ENCODE data around the gene DGKI. TPM values are rescaled to one million over a fixed set of nuclear protein-coding genes. Genes with fewer than 3 reads are reported as not detected.

The DGKI gene
- total RNA-seq, 4 donors from 2014 or later = 45.1 to 71.0 (median 48.7) TPM

GRCh38 chr7:137475966-137476365 is 370.8 kb downstream of the DGKI start:
- TF ChIP-seq CTCF (IDR thresholded peaks at IDR 0.05) (no peak), POLR2A (IDR thresholded peaks at IDR 0.05) (no peak)
- 62 to 77% methylated on average over 7 of the region's 7 CpGs for WGBS, 2 donors

GRCh38 chr7:137474540-137475026 is 372.2 kb downstream of the DGKI start:
- no peak overlapping the region for H3K27ac ChIP-seq
- no peaks in the 10 kb centered on the region for H3K4me1 ChIP-seq
- no peaks in the 10 kb centered on the region for H3K27me3 ChIP-seq
- H3K36me3 ChIP-seq = no peaks in the 10 kb centered on the region
- 93 to 95% methylated on average over 11 of the region's 11 CpGs for WGBS, 2 donors
- no peak for DNase-seq
- H3K9me3 ChIP-seq = no peaks in the 10 kb centered on the region
- H3K4me3 ChIP-seq (replicated peaks in 1 of 3) = no peak overlapping the region
- TF ChIP-seq CTCF (IDR thresholded peaks at IDR 0.05) = no peak
- TF ChIP-seq POLR2A (IDR thresholded peaks at IDR 0.05) = no peak
- intact Hi-C loops (cut with DNase I) = no loop called here

More at GRCh38 chr7:137475966-137476365, 370.8 kb downstream of the DGKI start:
- intact Hi-C loops (cut with DNase I) = no loop called here
- Histone ChIP-seq H3K4me3 (replicated peaks in 1 of 3) (no peak overlapping the region), H3K27ac (peak overlapping the region in 1 of 3 donors; percentile 50), H3K27me3 (no peaks in the 10 kb centered on the region), H3K9me3 (no peaks in the 10 kb centered on the region), H3K4me1 (no peaks in the 10 kb centered on the region), H3K36me3 (no peaks in the 10 kb centered on the region)
- peak; percentile 24 to 45 for DNase-seq

- no peaks in the 10 kb centered on the region for H3K36me3 ChIP-seq
- WGBS, 2 donors = 83 to 90% methylated on average over 3 of the region's 3 CpGs
- H3K4me1 ChIP-seq = no peaks in the 10 kb centered on the region
- H3K9me3 ChIP-seq = no peaks in the 10 kb centered on the region
- no peak for DNase-seq
- intact Hi-C loops (cut with DNase I) = no loop called here
- H3K27me3 ChIP-seq = no peaks in the 10 kb centered on the region
- no peak overlapping the region for H3K4me3 ChIP-seq (replicated peaks in 1 of 3)
- TF ChIP-seq POLR2A (IDR thresholded peaks at IDR 0.05) (no peak), CTCF (IDR thresholded peaks at IDR 0.05) (no peak)
- H3K27ac ChIP-seq = no peak overlapping the region
Measured at GRCh38 chr7:137471128-137471527, 375.6 kb downstream of the DGKI start.

GRCh38 chr7:137469858-137470257 is 376.9 kb downstream of the DGKI start:
- H3K4me3 ChIP-seq (replicated peaks in 1 of 3) = no peak overlapping the region

More at GRCh38 chr7:137469858-137470257, 376.9 kb downstream of the DGKI start:
- DNase-seq = no peak
- TF ChIP-seq CTCF (IDR thresholded peaks at IDR 0.05) = no peak
- no peak for TF ChIP-seq POLR2A (IDR thresholded peaks at IDR 0.05)
- intact Hi-C loops (cut with DNase I) = loop anchor here (10.0 kb wide), 1 partner anchor 295 kb away; no protein-coding TSS in a partner anchor
- H3K27me3 ChIP-seq = no peaks in the 10 kb centered on the region
- no peak overlapping the region for H3K27ac ChIP-seq
- 88 to 93% methylated on average over 6 of the region's 6 CpGs for WGBS, 2 donors
- H3K9me3 ChIP-seq = no peaks in the 10 kb centered on the region
- H3K36me3 ChIP-seq = peaks cover 0 to 5% of the 10 kb centered on the region in 2 donors
- no peaks in the 10 kb centered on the region for H3K4me1 ChIP-seq

Data from thyroid gland (tissue), 4 donors.